ENCODE data around the gene NPHP4. TPM values are rescaled to one million over a fixed set of nuclear protein-coding genes. Genes with fewer than 3 reads are reported as not detected.

The NPHP4 gene
- total and polyA plus RNA-seq, 4 donors, result 1.7 to 5.6 (median 3.5) TPM

GRCh38 chr1:5885471-5886139 lies 106.6 kb downstream of the NPHP4 start:
- Histone ChIP-seq H3K4me3 (ENCODE audit: low read depth in 1 of 3, low read length in 3 of 3) (no peak overlapping the region), H3K9ac (ENCODE audit: low read depth in 1 of 2, low read length in 2 of 2) (no peak overlapping the region), H3K9me3 (ENCODE audit: control insufficient read depth in 4 of 4, low read length in 3 of 4) (no peaks in the 10 kb centered on the region), H3K36me3 (ENCODE audit: control insufficient read depth in 4 of 4, insufficient read depth in 3 of 4, low read depth in 1 of 4, low read length in 3 of 4) (no peaks in the 10 kb centered on the region), H3K27me3 (ENCODE audit: control insufficient read depth in 4 of 4, insufficient read depth in 4 of 4, low read length in 3 of 4) (no peaks in the 10 kb centered on the region), H3K4me1 (ENCODE audit: control insufficient read depth in 4 of 4, insufficient read depth in 4 of 4, low read length in 3 of 4) (no peaks in the 10 kb centered on the region), H3K27ac (ENCODE audit: low read depth in 1 of 2, low read length in 2 of 2) (no peak overlapping the region)
- 91% methylated on average over 18 of the region's 18 CpGs for WGBS
- DNase-seq (ENCODE audit: low spot score), result no peak
- TF ChIP-seq ATF3 (IDR thresholded peaks at IDR 0.05) (no peak), GABPA (IDR thresholded peaks at IDR 0.05 in 1 of 2, conservative IDR thresholded peaks at IDR 0.05 in 1 of 2) (no peak)

- WGBS, result 96% methylated on average over 13 of the region's 13 CpGs
- peaks cover 0 to 3% (median 0%) of the 10 kb centered on the region in 4 donors for H3K36me3 ChIP-seq (ENCODE audit: control insufficient read depth in 4 of 4, insufficient read depth in 3 of 4, low read depth in 1 of 4, low read length in 3 of 4)
Measured at GRCh38 chr1:5884110-5884509, 108.1 kb downstream of the NPHP4 start.

GRCh38 chr1:5883129-5884048 lies 108.8 kb downstream of the NPHP4 start:
- Histone ChIP-seq H3K4me1 (ENCODE audit: control insufficient read depth in 4 of 4, insufficient read depth in 4 of 4, low read length in 3 of 4) (no peaks in the 10 kb centered on the region), H3K9ac (ENCODE audit: low read depth in 1 of 2, low read length in 2 of 2) (no peak overlapping the region), H3K4me3 (ENCODE audit: low read depth in 1 of 3, low read length in 3 of 3) (no peak overlapping the region), H3K9me3 (ENCODE audit: control insufficient read depth in 4 of 4, low read length in 3 of 4) (peaks cover 0 to 6% (median 2%) of the 10 kb centered on the region in 4 donors), H3K36me3 (ENCODE audit: control insufficient read depth in 4 of 4, insufficient read depth in 3 of 4, low read depth in 1 of 4, low read length in 3 of 4) (peaks cover 0 to 3% (median 0%) of the 10 kb centered on the region in 4 donors), H3K27ac (ENCODE audit: low read depth in 1 of 2, low read length in 2 of 2) (no peak overlapping the region), H3K27me3 (ENCODE audit: control insufficient read depth in 4 of 4, insufficient read depth in 4 of 4, low read length in 3 of 4) (no peaks in the 10 kb centered on the region)
- no peak for DNase-seq (ENCODE audit: low spot score)
- WGBS, result 95% methylated on average over 30 of the region's 30 CpGs
- TF ChIP-seq SP1 (IDR thresholded peaks at IDR 0.05) (no peak), REST (IDR thresholded peaks at IDR 0.05) (no peak), TAF1 (conservative IDR thresholded peaks at IDR 0.05) (no peak), YY1 (IDR thresholded peaks at IDR 0.05) (no peak), ZBTB33 (IDR thresholded peaks at IDR 0.05) (no peak), HNF4G (IDR thresholded peaks at IDR 0.05) (no peak), FOXA2 (IDR thresholded peaks at IDR 0.05) (no peak)

More at GRCh38 chr1:5884110-5884509, 108.1 kb downstream of the NPHP4 start:
- Histone ChIP-seq H3K4me3 (ENCODE audit: low read depth in 1 of 3, low read length in 3 of 3) (no peak overlapping the region), H3K9me3 (ENCODE audit: control insufficient read depth in 4 of 4, low read length in 3 of 4) (peaks cover 0 to 6% (median 2%) of the 10 kb centered on the region in 4 donors), H3K4me1 (ENCODE audit: control insufficient read depth in 4 of 4, insufficient read depth in 4 of 4, low read length in 3 of 4) (no peaks in the 10 kb centered on the region), H3K27ac (ENCODE audit: low read depth in 1 of 2, low read length in 2 of 2) (no peak overlapping the region), H3K9ac (ENCODE audit: low read depth in 1 of 2, low read length in 2 of 2) (no peak overlapping the region), H3K27me3 (ENCODE audit: control insufficient read depth in 4 of 4, insufficient read depth in 4 of 4, low read length in 3 of 4) (no peaks in the 10 kb centered on the region)
- no peak for DNase-seq (ENCODE audit: low spot score)
- TF ChIP-seq TAF1 (conservative IDR thresholded peaks at IDR 0.05), result no peak
- no peak for TF ChIP-seq HNF4G (IDR thresholded peaks at IDR 0.05)
- no peak for TF ChIP-seq REST (IDR thresholded peaks at IDR 0.05)
- no peak for TF ChIP-seq GABPA (IDR thresholded peaks at IDR 0.05 in 1 of 2, conservative IDR thresholded peaks at IDR 0.05 in 1 of 2)
- no peak for TF ChIP-seq JUND (IDR thresholded peaks at IDR 0.05)
- TF ChIP-seq NR2F2 (IDR thresholded peaks at IDR 0.05), result no peak
- TF ChIP-seq EGR1 (IDR thresholded peaks at IDR 0.05; ENCODE audit: low read depth in 2 of 2), result no peak

Data from liver (tissue), 9 donors.